Measurements from ENCODE around the gene SNX1. TPM values are rescaled to one million over a fixed set of nuclear protein-coding genes. Genes with fewer than 3 reads are reported as not detected.

Gene SNX1
- total RNA-seq, 2 donors from 2014 or later: 114 to 130 TPM

DNA sequence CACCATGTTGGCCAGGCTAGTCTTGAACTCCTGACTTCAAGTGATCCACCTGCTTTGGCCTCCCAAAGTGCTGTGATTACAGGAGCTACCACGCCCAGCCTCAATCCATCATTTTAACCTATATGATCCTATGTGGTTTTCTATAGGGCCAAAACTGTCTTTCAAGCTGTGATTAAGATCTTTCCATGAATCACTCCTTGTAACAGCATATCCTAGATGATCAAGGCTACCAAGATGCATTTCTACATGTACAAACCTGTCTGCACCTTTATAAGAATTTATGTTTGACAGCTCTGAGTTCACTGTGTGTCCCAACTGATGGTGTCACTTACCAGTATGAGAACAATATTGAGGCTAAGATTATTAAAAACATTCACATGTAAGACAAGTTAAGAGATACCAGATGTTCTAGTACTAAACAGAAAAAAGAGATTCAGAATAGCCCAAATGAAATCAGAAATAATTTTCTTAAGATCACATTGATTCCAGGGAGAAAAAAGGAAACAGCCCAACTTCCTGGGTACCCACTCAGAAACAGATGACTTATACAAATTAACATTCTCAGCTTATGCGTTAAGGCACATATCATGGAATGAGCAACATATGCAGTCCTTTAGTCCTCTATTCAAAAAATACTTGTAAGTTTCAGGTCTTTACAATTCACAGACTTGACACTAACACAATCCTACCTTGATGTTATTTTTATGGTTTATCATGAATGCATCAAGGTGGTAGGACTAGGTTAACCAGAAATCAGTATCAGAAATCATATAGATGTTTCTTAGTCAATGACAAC lies 91.8 kb downstream of the SNX1 start:
- intact Hi-C loops (cut with DNase I): no loop called here

More for the DNA sequence above, 91.8 kb downstream of the SNX1 start:
- no peak for DNase-seq (ENCODE audit: low spot score)

Other genes starting within 250 kb of the SNX1 start
- 1 to 10 TPM; 2.1 to 3.1 TPM for gene DAPK2, start 49.5 kb upstream of the SNX1 start, total RNA-seq
- gene CIAO2A, start 2.1 kb upstream of the SNX1 start, total RNA-seq: 10 to 100 TPM; 22.8 to 26.0 TPM
- under 1 TPM in 1 of 2 donors, not detected in 1; 0.38 TPM for gene SNX22, start 55.7 kb downstream of the SNX1 start, total RNA-seq
- 100 to 1,000 TPM; 351 to 457 TPM for gene PPIB, start 67.0 kb downstream of the SNX1 start, total RNA-seq

All from posterior vena cava (tissue), 2 donors.